Fibroblast of pulmonary artery (primary cell): ENCODE data around the gene TMEM266.

ENCODE experiments used
- DNase-seq: peaks from one replicate; pipeline ENCODE4 v3.0.0-alpha.2; 2010; ENCODE audit warnings: low read depth
- H3K4me3 ChIP-seq: replicated peaks from 2 replicates; pipeline ENCODE4 v1.5.1; 2011; ENCODE audit warnings: low read depth, mild to moderate bottlenecking, control low read depth, low read length, moderate library complexity
- CTCF ChIP-seq: IDR thresholded peaks from 2 replicates; pipeline ENCODE4 v1.5.1; 2011; ENCODE audit warnings: mild to moderate bottlenecking, control low read depth, low read length, inconsistent platforms; ENCODE audit errors: missing control alignments

Gene TMEM266

GRCh38 chr15:76139368-76140073 is 79.7 kb downstream of the TMEM266 start:
- TF ChIP-seq CTCF = peak; percentile 97
- no peak overlapping the region for H3K4me3 ChIP-seq
- DNase-seq = peak; percentile 84

GRCh38 chr15:76140074-76140464 is 80.3 kb downstream of the TMEM266 start:
- H3K4me3 ChIP-seq = peak overlapping the region; percentile 12
- DNase-seq = peak; percentile 58
- TF ChIP-seq CTCF = no peak

- no peak for TF ChIP-seq CTCF
- no peak overlapping the region for H3K4me3 ChIP-seq
These were observed 87.0 kb downstream of the TMEM266 start for GRCh38 chr15:76146812-76147211.

GRCh38 chr15:76147906-76148570 is 88.3 kb downstream of the TMEM266 start:
- no peak overlapping the region for H3K4me3 ChIP-seq
- DNase-seq = peak; percentile 21

More at GRCh38 chr15:76146812-76147211, 87.0 kb downstream of the TMEM266 start:
- no peak for DNase-seq

GRCh38 chr15:76149291-76149915 is 89.6 kb downstream of the TMEM266 start:
- no peak overlapping the region for H3K4me3 ChIP-seq
- no peak for TF ChIP-seq CTCF
- no peak for DNase-seq

More at GRCh38 chr15:76147906-76148570, 88.3 kb downstream of the TMEM266 start:
- TF ChIP-seq CTCF = peak; percentile 97

GRCh38 chr15:76150513-76150912 is 90.7 kb downstream of the TMEM266 start:
- no peak for DNase-seq
- H3K4me3 ChIP-seq = no peak overlapping the region
- TF ChIP-seq CTCF = no peak
